AG09309 (cell line): Measurements from ENCODE around the gene CACNG1.

Experiments
- DNase-seq: peaks from one replicate; pipeline ENCODE4 v3.0.0-alpha.2; 2010; ENCODE audit warnings: low read depth
- H3K4me3 ChIP-seq: 2 replicates; pipeline ENCODE4 v1.5.1; 2011; ENCODE audit warnings: mild to moderate bottlenecking, low read depth, low read length, moderate library complexity; ENCODE audit not compliant: control insufficient read depth
- CTCF ChIP-seq: IDR thresholded peaks from 2 replicates; pipeline ENCODE4 v1.5.1; 2011; ENCODE audit warnings: mild to moderate bottlenecking, low read depth, low read length, inconsistent platforms; ENCODE audit not compliant: insufficient read depth, control insufficient read depth; ENCODE audit errors: missing control alignments

CACNG1 gene

GRCh38 chr17:67049025-67049739, 4.8 kb downstream of the CACNG1 start:
- TF ChIP-seq CTCF, result no peak
- DNase-seq, result no peak
- no peak overlapping the region for H3K4me3 ChIP-seq

- no peak overlapping the region for H3K4me3 ChIP-seq
- no peak for TF ChIP-seq CTCF
- DNase-seq, result no peak
Observed at GRCh38 chr17:67050066-67050465, 5.7 kb downstream of the CACNG1 start.

- DNase-seq, result no peak
- no peak overlapping the region for H3K4me3 ChIP-seq
- TF ChIP-seq CTCF, result no peak
Observed at GRCh38 chr17:67050471-67051154, 6.3 kb downstream of the CACNG1 start.

- TF ChIP-seq CTCF, result no peak
- H3K4me3 ChIP-seq, result no peak overlapping the region
- DNase-seq, result no peak
Observed at GRCh38 chr17:67051155-67051538, 6.8 kb downstream of the CACNG1 start.

GRCh38 chr17:67051837-67052236, 7.5 kb downstream of the CACNG1 start:
- no peak overlapping the region for H3K4me3 ChIP-seq
- TF ChIP-seq CTCF, result no peak
- DNase-seq, result no peak

- TF ChIP-seq CTCF, result no peak
- no peak overlapping the region for H3K4me3 ChIP-seq
- no peak for DNase-seq
Observed at GRCh38 chr17:67052720-67053437, 8.5 kb downstream of the CACNG1 start.
